SK-N-MC (cell line): ENCODE measurements around the gene DSCAM.

ENCODE experiments used
- EZH2 ChIP-seq: fragments of 200-600 bp; sonication (generic); IDR thresholded peaks from one replicate; pipeline ENCODE4 v1.6.1; 2017; ENCODE audit warnings: antibody characterized with exemption
- FOXP2 ChIP-seq: optimal IDR thresholded peaks from 2 replicates; pipeline ENCODE3; 2011; ENCODE audit warnings: mild to moderate bottlenecking, moderate library complexity; ENCODE audit not compliant: insufficient read depth; ENCODE audit errors: extremely low read length, control extremely low read depth
- POLR2AphosphoS5 ChIP-seq: IDR thresholded peaks from 2 replicates; pipeline ENCODE4 v1.6.1; 2012; ENCODE audit warnings: mild to moderate bottlenecking, low read depth, low read length, borderline replicate concordance

DNA sequence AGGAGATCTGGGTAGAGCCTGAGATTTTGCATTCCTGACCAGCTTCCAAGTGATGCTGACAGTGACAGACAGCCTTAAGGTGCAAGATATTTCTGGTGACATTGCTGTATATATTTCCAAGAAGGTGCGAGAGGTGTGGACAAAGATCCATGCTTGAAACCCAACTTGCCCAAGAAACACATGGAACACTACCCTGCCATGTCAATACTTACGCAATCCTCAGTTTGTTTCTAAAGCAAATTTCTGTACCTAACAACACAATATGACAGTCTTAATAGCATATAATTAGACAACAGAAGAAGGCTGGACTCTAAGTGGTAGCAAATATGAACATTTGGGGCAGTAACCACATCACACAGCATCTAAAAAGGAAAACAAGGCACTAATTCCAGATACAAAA is 260.4 kb downstream of the DSCAM start:
- TF ChIP-seq EZH2 (no peak), POLR2AphosphoS5 (no peak), FOXP2 (no peak)
